Brain microvascular endothelial cell (primary cell): Measurements from ENCODE around the gene HYAL3.

ENCODE experiments used
- DNase-seq: peaks from one replicate; pipeline ENCODE4 v3.0.0-alpha.2; 2020
- H3K27ac ChIP-seq: fragments of 250-450 bp; sonication (Bioruptor Pico); 2 replicates; pipeline ENCODE4 v1.5.1; 2020; ENCODE audit warnings: mild to moderate bottlenecking, moderate library complexity
- H3K27me3 ChIP-seq: fragments of 250-450 bp; sonication (Bioruptor Pico); replicated peaks from 2 replicates; pipeline ENCODE4 v1.5.1; 2020; ENCODE audit warnings: mild to moderate bottlenecking
- H3K36me3 ChIP-seq: fragments of 250-450 bp; sonication (Bioruptor Pico); replicated peaks from 2 replicates; pipeline ENCODE4 v1.5.1; 2020; ENCODE audit warnings: mild to moderate bottlenecking
- H3K4me3 ChIP-seq: 2 replicates; pipeline ENCODE4 v1.5.1; 2011; ENCODE audit warnings: low read depth, mild to moderate bottlenecking, control low read depth, low read length, moderate library complexity
- in situ Hi-C: cut with HindIII; loops from 2 replicates; pipeline ENCODE4 v1.10.0; 2017; ENCODE audit warnings: low sequenced_read_pairs, low pct_ligation_motif_present
- TF ChIP-seq, protein P1 (sequence below): IDR thresholded peaks from 2 replicates; pipeline ENCODE4 v1.5.1; 2011; ENCODE audit warnings: low read depth, mild to moderate bottlenecking, moderate library complexity, low read length, control low read depth, inconsistent platforms; ENCODE audit errors: missing control alignments

HYAL3 gene

DNA sequence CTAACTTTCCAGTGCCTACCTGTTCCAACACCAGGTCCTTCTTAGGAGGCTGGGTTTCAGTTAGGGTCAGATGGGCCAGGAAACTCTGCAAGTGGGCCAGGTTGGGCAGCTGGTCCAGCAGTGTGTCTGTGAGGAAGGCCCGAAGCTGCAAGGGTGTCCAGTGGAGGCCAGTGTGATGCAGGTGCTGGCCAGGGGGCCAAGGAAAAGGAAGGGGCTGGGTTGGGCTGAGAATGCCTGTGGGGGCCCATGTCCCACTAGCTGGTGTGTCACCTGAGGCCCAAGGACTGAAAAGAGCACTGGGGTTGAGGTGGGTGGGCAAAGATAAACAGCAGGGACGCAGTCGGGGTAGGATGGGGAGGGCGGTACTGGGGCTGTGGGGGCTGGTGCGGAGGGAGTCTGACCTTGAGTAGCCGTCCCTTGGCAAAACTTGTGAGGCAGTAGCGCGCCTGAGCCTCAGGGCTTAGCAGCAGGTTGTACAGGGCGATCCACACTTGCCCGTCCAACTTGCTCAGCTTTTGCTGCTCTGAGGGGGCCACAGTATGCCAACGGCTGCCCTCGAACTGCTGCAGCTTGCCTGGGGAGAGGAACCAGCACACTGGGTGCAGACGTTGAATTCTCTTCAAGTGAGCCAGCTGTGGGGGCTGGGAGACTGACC is 42.9 kb upstream of the HYAL3 start:
- H3K4me3 ChIP-seq: no peak overlapping the region
- no peaks in the 10 kb centered on the region for H3K36me3 ChIP-seq
- no peak for DNase-seq
- H3K27ac ChIP-seq: no peak overlapping the region
- no peaks in the 10 kb centered on the region for H3K27me3 ChIP-seq
- TF ChIP-seq, protein P1, sequence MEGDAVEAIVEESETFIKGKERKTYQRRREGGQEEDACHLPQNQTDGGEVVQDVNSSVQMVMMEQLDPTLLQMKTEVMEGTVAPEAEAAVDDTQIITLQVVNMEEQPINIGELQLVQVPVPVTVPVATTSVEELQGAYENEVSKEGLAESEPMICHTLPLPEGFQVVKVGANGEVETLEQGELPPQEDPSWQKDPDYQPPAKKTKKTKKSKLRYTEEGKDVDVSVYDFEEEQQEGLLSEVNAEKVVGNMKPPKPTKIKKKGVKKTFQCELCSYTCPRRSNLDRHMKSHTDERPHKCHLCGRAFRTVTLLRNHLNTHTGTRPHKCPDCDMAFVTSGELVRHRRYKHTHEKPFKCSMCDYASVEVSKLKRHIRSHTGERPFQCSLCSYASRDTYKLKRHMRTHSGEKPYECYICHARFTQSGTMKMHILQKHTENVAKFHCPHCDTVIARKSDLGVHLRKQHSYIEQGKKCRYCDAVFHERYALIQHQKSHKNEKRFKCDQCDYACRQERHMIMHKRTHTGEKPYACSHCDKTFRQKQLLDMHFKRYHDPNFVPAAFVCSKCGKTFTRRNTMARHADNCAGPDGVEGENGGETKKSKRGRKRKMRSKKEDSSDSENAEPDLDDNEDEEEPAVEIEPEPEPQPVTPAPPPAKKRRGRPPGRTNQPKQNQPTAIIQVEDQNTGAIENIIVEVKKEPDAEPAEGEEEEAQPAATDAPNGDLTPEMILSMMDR: no peak
- in situ Hi-C loops: no loop called here

DNA sequence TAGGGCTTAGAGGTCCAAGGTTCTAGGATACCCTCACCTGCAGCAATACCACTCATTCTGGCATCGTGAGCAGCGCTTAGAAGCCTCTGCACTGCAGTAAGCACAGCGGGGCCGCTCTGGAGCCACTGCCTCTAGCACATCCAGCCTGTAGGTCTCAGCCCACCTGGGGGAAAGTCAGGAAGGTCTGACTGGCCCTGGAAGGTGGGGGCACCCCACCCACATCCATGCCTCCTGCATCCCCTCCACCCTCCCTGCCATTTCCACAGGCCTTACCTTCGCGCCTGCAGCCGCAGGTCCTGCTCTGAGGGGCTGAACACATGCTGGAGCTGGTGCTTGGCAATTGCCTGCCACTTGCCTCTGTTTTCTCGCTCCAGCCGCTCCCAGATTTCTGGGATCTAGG is 42.3 kb upstream of the HYAL3 start:
- no peak for DNase-seq
- H3K4me3 ChIP-seq: peak overlapping the region; percentile 57
- no peaks in the 10 kb centered on the region for H3K36me3 ChIP-seq
- no peak overlapping the region for H3K27ac ChIP-seq
- H3K27me3 ChIP-seq: no peaks in the 10 kb centered on the region
- in situ Hi-C loops: no loop called here
- TF ChIP-seq, protein P1: no peak

DNA sequence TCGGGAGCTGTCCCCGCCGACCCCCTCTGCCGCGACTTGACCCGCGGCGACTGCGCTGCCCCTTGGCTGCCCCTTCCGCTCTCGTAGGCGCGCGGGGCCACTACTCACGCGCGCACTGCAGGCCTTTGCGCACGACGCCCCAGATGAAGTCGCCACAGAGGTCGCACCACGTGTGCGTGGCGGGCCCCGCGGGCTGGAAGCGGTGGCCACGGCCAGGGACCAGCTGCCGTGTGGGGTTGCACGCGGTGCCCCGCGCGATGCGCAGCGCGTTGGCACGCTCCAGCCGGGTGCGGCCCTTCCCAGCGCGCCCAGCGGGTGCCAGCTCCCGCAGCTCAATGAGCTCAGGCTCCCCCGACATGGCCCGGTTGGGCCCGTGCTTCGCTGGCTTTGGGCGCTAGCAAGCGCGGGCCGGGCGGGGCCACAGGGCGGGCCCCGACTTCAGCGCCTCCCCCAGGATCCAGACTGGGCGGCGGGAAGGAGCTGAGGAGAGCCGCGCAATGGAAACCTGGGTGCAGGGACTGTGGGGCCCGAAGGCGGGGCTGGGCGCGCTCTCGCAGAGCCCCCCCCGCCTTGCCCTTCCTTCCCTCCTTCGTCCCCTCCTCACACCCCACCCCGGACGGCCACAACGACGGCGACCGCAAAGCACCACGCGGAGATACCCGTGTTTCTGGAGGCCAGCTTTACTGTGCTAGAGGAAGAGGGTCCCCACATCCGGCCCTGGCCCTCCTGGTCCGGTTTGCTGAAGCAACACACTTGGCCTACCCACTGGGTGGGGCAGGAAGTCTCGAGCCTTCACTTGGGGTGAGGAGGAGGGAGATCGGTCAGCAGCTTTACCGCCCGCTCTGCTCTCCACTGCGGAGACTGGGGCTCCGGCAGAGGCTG is 41.5 kb upstream of the HYAL3 start, which contains the start of gene RASSF1:
TSS of gene RASSF1 (minus strand) at position 389 of the 882 bp plus-strand sequence. CDS start at position 358, 31 bp downstream.
- Histone ChIP-seq H3K36me3 (no peaks in the 10 kb centered on the region), H3K27ac (peak within 1 kb of the TSS; percentile 45), H3K27me3 (no peaks in the 10 kb centered on the region), H3K4me3 (peak within 1 kb of the TSS; percentile 57)
- DNase-seq: no peak
- in situ Hi-C loops: no loop called here
- TF ChIP-seq, protein P1: no peak

DNA sequence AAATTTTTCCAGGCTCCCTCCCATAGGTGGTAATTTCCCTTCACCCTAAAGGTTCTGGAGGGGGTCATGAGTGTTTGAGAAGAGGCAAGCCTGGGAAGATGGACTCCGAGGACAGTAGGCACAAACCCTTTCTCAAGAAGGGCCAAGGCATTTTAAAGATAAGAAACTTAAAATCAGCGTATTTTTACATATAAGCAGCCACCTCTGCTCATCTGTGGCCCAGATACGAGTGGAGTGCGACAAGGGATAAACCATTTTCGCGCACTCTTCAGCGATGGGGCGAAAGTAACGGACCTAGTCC is 40.9 kb upstream of the HYAL3 start:
- no peak for DNase-seq
- peak overlapping the region; percentile 45 for H3K27ac ChIP-seq
- no peaks in the 10 kb centered on the region for H3K36me3 ChIP-seq
- no peaks in the 10 kb centered on the region for H3K27me3 ChIP-seq
- H3K4me3 ChIP-seq: peak overlapping the region; percentile 57
- TF ChIP-seq, protein P1: no peak
- in situ Hi-C loops: no loop called here

DNA sequence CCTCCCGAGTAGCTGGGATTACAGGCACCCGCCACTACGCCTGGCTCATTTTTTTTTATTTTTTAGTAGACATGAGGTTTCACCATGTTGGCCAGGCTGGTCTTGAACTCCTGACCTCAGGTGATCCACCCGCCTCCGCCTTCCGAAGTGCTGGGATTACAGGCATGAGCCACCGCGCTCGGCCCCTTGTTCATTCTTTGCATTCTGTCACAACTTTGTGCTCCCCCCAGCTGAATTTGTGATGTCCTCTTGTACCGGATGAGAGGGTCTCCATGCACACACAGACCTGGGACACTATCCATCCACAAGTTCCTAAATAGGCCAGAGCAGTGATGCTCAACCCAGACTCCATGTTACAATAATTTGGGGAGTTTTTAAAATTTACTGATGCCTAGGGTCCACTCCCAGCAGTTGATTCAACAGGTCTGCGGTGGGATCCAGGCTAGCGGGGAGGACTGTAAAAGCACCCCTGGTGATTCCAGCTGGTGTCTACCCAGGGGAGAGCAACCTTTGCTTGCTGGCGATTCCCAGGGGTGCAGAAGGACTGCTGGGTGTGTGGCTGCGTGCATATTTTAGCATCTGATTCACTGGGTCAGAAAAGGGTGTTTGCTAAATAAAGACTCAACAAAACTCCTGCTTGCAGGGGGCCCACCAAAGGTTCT is 40.4 kb upstream of the HYAL3 start:
- in situ Hi-C loops: no loop called here
- peak; percentile 63 for DNase-seq
- Histone ChIP-seq H3K27ac (peak overlapping the region; percentile 45), H3K36me3 (no peaks in the 10 kb centered on the region), H3K4me3 (peak overlapping the region; percentile 57), H3K27me3 (no peaks in the 10 kb centered on the region)
- TF ChIP-seq, protein P1: no peak
